ENCODE measurements around the gene DNAJB11. TPM values are rescaled to one million over a fixed set of nuclear protein-coding genes. Genes with fewer than 3 reads are reported as not detected.

Gene DNAJB11
- total and polyA plus RNA-seq, 2 donors (not counting 1 experiment from before 2014, with no cell fraction given), result 17.9 to 27.7 TPM

GRCh38 chr3:186628756-186629155, 58.2 kb downstream of the DNAJB11 start:
- no peaks in the 10 kb centered on the region for H3K36me3 ChIP-seq (replicated peaks in 1 of 2; ENCODE audit: control extremely low read depth in 1 of 2, control insufficient read depth in 1 of 2, extremely low read depth in 1 of 2, insufficient read depth in 2 of 2, low read length in 1 of 2)
- no peak overlapping the region for H3K4me3 Mint-ChIP-seq
- H3K9me3 Mint-ChIP-seq (ENCODE audit: insufficient read depth), result no peaks in the 10 kb centered on the region
- no peaks in the 10 kb centered on the region for H3K4me1 Mint-ChIP-seq
- DNase-seq, result no peak
- peaks cover 0 to 6% (median 0%) of the 10 kb centered on the region in 4 experiments for H3K27me3 ChIP-seq (replicated peaks in 1 of 4; ENCODE audit: control extremely low read depth in 1 of 4, control insufficient read depth in 3 of 4, insufficient read depth in 4 of 4, low read length in 3 of 4)
- no peak overlapping the region for H3K27ac ChIP-seq (ENCODE audit: low read length in 2 of 2)
- no peaks in the 10 kb centered on the region for H3K79me2 ChIP-seq (ENCODE audit: control insufficient read depth, insufficient read depth, low read length)
- H4K20me1 ChIP-seq (ENCODE audit: control insufficient read depth, insufficient read depth, low read length, poor library complexity, severe bottlenecking), result no peaks in the 10 kb centered on the region
- no peak for ATAC-seq (ENCODE audit: low read depth)
- H3K4me3 ChIP-seq (ENCODE audit: control extremely low read depth in 1 of 5, extremely low read depth in 1 of 5, insufficient read depth in 1 of 5, low read depth in 2 of 5, low read length in 4 of 5), result no peak overlapping the region
- H2AFZ ChIP-seq (ENCODE audit: insufficient read depth, low read depth, low read length, poor library complexity, severe bottlenecking), result no peak overlapping the region
- POLR2A ChIA-PET, result no interaction called here
- WGBS (ENCODE audit: insufficient coverage), result no CpG with 5 or more reads among the region's 7 CpGs
- H3K9ac ChIP-seq (ENCODE audit: low read length), result no peak overlapping the region
- no peak for TF ChIP-seq EZH2 (IDR thresholded peaks at IDR 0.05; ENCODE audit: borderline replicate concordance, insufficient read depth, low read depth, low read length, poor library complexity, severe bottlenecking)
- TF ChIP-seq, protein P1, sequence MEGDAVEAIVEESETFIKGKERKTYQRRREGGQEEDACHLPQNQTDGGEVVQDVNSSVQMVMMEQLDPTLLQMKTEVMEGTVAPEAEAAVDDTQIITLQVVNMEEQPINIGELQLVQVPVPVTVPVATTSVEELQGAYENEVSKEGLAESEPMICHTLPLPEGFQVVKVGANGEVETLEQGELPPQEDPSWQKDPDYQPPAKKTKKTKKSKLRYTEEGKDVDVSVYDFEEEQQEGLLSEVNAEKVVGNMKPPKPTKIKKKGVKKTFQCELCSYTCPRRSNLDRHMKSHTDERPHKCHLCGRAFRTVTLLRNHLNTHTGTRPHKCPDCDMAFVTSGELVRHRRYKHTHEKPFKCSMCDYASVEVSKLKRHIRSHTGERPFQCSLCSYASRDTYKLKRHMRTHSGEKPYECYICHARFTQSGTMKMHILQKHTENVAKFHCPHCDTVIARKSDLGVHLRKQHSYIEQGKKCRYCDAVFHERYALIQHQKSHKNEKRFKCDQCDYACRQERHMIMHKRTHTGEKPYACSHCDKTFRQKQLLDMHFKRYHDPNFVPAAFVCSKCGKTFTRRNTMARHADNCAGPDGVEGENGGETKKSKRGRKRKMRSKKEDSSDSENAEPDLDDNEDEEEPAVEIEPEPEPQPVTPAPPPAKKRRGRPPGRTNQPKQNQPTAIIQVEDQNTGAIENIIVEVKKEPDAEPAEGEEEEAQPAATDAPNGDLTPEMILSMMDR (IDR thresholded peaks at IDR 0.05), result no peak
- H3K27ac Mint-ChIP-seq, result no peak overlapping the region
- no peaks in the 10 kb centered on the region for H3K9me3 ChIP-seq (ENCODE audit: control extremely low read depth in 1 of 3, control insufficient read depth in 2 of 3, insufficient read depth in 1 of 3, low read length in 2 of 3)
- H3K4me2 ChIP-seq (replicated peaks; ENCODE audit: low read depth, low read length, poor library complexity, severe bottlenecking), result no peak overlapping the region
- H3K4me1 ChIP-seq (ENCODE audit: control insufficient read depth in 2 of 2, insufficient read depth in 2 of 2, low read length in 2 of 2), result no peaks in the 10 kb centered on the region
- CTCF ChIA-PET, result no interaction called here
- peaks cover 15% of the 10 kb centered on the region for H3K27me3 Mint-ChIP-seq
- intact Hi-C loops (cut with micrococcal nuclease), result no loop called here

DNA sequence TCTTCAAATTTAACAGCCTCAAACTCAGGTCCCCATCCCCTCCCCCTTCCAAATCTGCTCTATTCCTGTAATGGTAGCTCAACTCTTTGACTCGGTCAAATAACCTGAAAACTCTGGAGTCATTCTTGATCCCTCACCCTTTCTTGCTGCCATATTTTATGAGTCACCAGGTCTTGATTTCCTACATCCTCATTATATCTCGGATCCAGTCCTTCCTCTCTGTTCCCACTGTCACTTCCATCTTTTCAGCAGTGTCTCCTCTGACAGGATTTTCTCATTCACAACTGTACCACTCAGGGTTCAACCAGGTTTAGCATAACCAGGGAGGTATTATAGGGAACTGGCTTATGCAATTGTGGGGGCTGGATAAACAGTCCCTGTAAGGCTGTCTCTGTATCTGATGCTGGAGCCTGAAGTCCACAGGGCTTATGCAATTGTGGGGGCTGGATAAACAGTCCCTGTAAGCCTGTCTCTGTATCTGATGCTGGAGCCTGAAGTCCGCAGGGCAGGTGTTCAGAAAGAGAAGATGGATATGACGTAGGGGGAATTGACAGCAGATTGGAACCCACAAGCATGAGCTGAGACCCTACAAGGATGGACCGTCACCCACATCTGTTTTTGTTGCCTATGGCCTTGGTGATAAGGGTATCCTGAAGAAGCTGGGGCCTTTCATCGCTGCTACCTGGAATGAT, 60.6 kb downstream of the DNAJB11 start:
- Histone ChIP-seq H3K27me3 (replicated peaks in 1 of 4; ENCODE audit: control extremely low read depth in 1 of 4, control insufficient read depth in 3 of 4, insufficient read depth in 4 of 4, low read length in 3 of 4) (no peaks in the 10 kb centered on the region), H3K4me2 (replicated peaks; ENCODE audit: low read depth, low read length, poor library complexity, severe bottlenecking) (no peak overlapping the region)
- CTCF ChIA-PET, result interaction anchor here (4.3 kb wide), 1 partner anchor 15 kb away, joined by 38 read pairs; no protein-coding TSS in a partner anchor

More for the DNA sequence above, 60.6 kb downstream of the DNAJB11 start:
- DNase-seq, result no peak
- Histone ChIP-seq H4K20me1 (ENCODE audit: control insufficient read depth, insufficient read depth, low read length, poor library complexity, severe bottlenecking) (no peaks in the 10 kb centered on the region), H3K79me2 (ENCODE audit: control insufficient read depth, insufficient read depth, low read length) (no peaks in the 10 kb centered on the region), H3K36me3 (replicated peaks in 1 of 2; ENCODE audit: control extremely low read depth in 1 of 2, control insufficient read depth in 1 of 2, extremely low read depth in 1 of 2, insufficient read depth in 2 of 2, low read length in 1 of 2) (no peaks in the 10 kb centered on the region), H3K4me1 (ENCODE audit: control insufficient read depth in 2 of 2, insufficient read depth in 2 of 2, low read length in 2 of 2) (no peaks in the 10 kb centered on the region), H2AFZ (ENCODE audit: insufficient read depth, low read depth, low read length, poor library complexity, severe bottlenecking) (no peak overlapping the region), H3K9ac (ENCODE audit: low read length) (no peak overlapping the region), H3K4me3 (ENCODE audit: control extremely low read depth in 1 of 5, extremely low read depth in 1 of 5, insufficient read depth in 1 of 5, low read depth in 2 of 5, low read length in 4 of 5) (no peak overlapping the region), H3K9me3 (ENCODE audit: control extremely low read depth in 1 of 3, control insufficient read depth in 2 of 3, insufficient read depth in 1 of 3, low read length in 2 of 3) (no peaks in the 10 kb centered on the region), H3K27ac (ENCODE audit: low read length in 2 of 2) (no peak overlapping the region)
- no peaks in the 10 kb centered on the region for H3K9me3 Mint-ChIP-seq (ENCODE audit: insufficient read depth)
- H3K4me1 Mint-ChIP-seq, result no peaks in the 10 kb centered on the region
- H3K27ac Mint-ChIP-seq, result no peak overlapping the region
- POLR2A ChIA-PET, result no interaction called here
- H3K4me3 Mint-ChIP-seq, result no peak overlapping the region
- 97% methylated on average over 5 of the region's 6 CpGs for whole genome bisulfite sequencing (ENCODE audit: insufficient coverage)
- ATAC-seq (ENCODE audit: low read depth), result no peak
- intact Hi-C loops (cut with micrococcal nuclease), result no loop called here
- peaks cover 15% of the 10 kb centered on the region for H3K27me3 Mint-ChIP-seq
- TF ChIP-seq, protein P1 (IDR thresholded peaks at IDR 0.05), result no peak
- TF ChIP-seq EZH2 (IDR thresholded peaks at IDR 0.05; ENCODE audit: borderline replicate concordance, insufficient read depth, low read depth, low read length, poor library complexity, severe bottlenecking), result no peak

Measured in B cell (primary cell).